ENCODE data around the gene NAT8L. TPM values are rescaled to one million over a fixed set of nuclear protein-coding genes. Genes with fewer than 3 reads are reported as not detected.

The NAT8L gene
- total and polyA plus RNA-seq, 2 donors = 0.09 to 0.43 TPM

- Histone ChIP-seq H3K36me3 (ENCODE audit: control insufficient read depth in 2 of 2, insufficient read depth in 2 of 2, low read length in 1 of 2) (no peaks in the 10 kb centered on the region), H3K4me3 (ENCODE audit: low read length in 2 of 2) (no peak overlapping the region), H3K27ac (ENCODE audit: low read depth in 1 of 2, low read length in 1 of 2) (no peak overlapping the region), H3K27me3 (ENCODE audit: control insufficient read depth in 2 of 2, insufficient read depth in 1 of 2, low read length in 1 of 2) (peaks cover 0 to 13% of the 10 kb centered on the region in 2 donors), H3K9me3 (ENCODE audit: control insufficient read depth in 2 of 2, insufficient read depth in 1 of 2, low read length in 1 of 2) (peaks cover 0 to 9% of the 10 kb centered on the region in 2 donors), H3K4me1 (ENCODE audit: control insufficient read depth in 2 of 2, insufficient read depth in 2 of 2, low read length in 2 of 2) (no peaks in the 10 kb centered on the region)
- DNase-seq (ENCODE audit: low read depth in 6 of 9, low spot score in 9 of 9) = no peak
- WGBS = 96% methylated on average over 1 of the region's 1 CpG
Measured at GRCh38 chr4:2105559-2105958, 46.4 kb downstream of the NAT8L start.

GRCh38 chr4:2116687-2117400, 57.7 kb downstream of the NAT8L start:
- H3K4me1 ChIP-seq (ENCODE audit: control insufficient read depth in 2 of 2, insufficient read depth in 2 of 2, low read length in 2 of 2) = no peaks in the 10 kb centered on the region
- no peak overlapping the region for H3K27ac ChIP-seq (ENCODE audit: low read depth in 1 of 2, low read length in 1 of 2)
- H3K4me3 ChIP-seq (ENCODE audit: low read length in 2 of 2) = no peak overlapping the region
- WGBS = 92% methylated on average over 6 of the region's 6 CpGs
- H3K9me3 ChIP-seq (ENCODE audit: control insufficient read depth in 2 of 2, insufficient read depth in 1 of 2, low read length in 1 of 2) = no peaks in the 10 kb centered on the region
- DNase-seq (ENCODE audit: low read depth in 6 of 9, low spot score in 9 of 9) = no peak
- no peaks in the 10 kb centered on the region for H3K36me3 ChIP-seq (ENCODE audit: control insufficient read depth in 2 of 2, insufficient read depth in 2 of 2, low read length in 1 of 2)
- peaks cover 0 to 6% of the 10 kb centered on the region in 2 donors for H3K27me3 ChIP-seq (ENCODE audit: control insufficient read depth in 2 of 2, insufficient read depth in 1 of 2, low read length in 1 of 2)

Other genes starting within 250 kb of the NAT8L start
- gene LETM1, start 203.2 kb upstream of the NAT8L start, total RNA-seq = 68.3 TPM
- 16.8 TPM for gene LETM1, start 203.2 kb upstream of the NAT8L start, polyA plus RNA-seq
- gene NSD2, start 187.9 kb upstream of the NAT8L start, total RNA-seq = 65.3 TPM
- 18.6 TPM for gene NSD2, start 187.9 kb upstream of the NAT8L start, polyA plus RNA-seq
- gene NELFA, start 50.4 kb upstream of the NAT8L start, total RNA-seq = 10.9 TPM
- 37.2 TPM for gene NELFA, start 50.4 kb upstream of the NAT8L start, polyA plus RNA-seq
- 14.3 TPM for gene HAUS3, start 182.8 kb downstream of the NAT8L start, total RNA-seq
- 26.6 TPM for gene HAUS3, start 182.8 kb downstream of the NAT8L start, polyA plus RNA-seq
- 1.1 TPM for gene POLN, start 182.8 kb downstream of the NAT8L start, total RNA-seq
- gene POLN, start 182.8 kb downstream of the NAT8L start, polyA plus RNA-seq = 2.9 TPM
- 47.5 TPM for gene MXD4, start 202.8 kb downstream of the NAT8L start, total RNA-seq
- gene MXD4, start 202.8 kb downstream of the NAT8L start, polyA plus RNA-seq = 72.7 TPM

All from thymus (tissue), 11 donors.